HepG2 (cell line): ENCODE results near the gene ATPAF1. TPM values are rescaled to one million over a fixed set of nuclear protein-coding genes. Genes with fewer than 3 reads are reported as not detected.

Experiments
- ATAC-seq: fragments of 200-7000 bp; cut with Tn5 transposase; 3 replicates; pipeline ENCODE4 v1.9.1; 2020; ENCODE audit warnings: mild to moderate bottlenecking, moderate library complexity
- BruUV-seq: library from RNA; stranded (reverse); fragments of 400-500 nt; replicated peaks from 2 replicates; lab custom pipeline; 2021; lab: Mats Ljungman, UMichigan
- CTCF ChIA-PET: fragments of 300-600 bp; formaldehyde crosslinking; extraction: SDS; loops from one replicate; lab custom pipeline; 2021; ENCODE audit warnings: low total read pairs, inconsistent platforms, low intra/inter-chr PET ratio; lab: Yijun Ruan, JAX
- POLR2A ChIA-PET: fragments of 350-600 bp; sonication (Branson Sonifier 250); formaldehyde crosslinking; loops from one replicate; lab custom pipeline; 2020; ENCODE audit warnings: antibody characterized with exemption, inconsistent platforms; lab: Yijun Ruan, JAX
- DNase-seq: peaks from one replicate; pipeline ENCODE4 v3.0.0-alpha.2; 2015; ENCODE audit warnings: low spot score
- FAIRE-seq: peaks from 3 replicates; lab custom pipeline; 2011; peaks lifted over from hg19 to GRCh38; lab: Jason Lieb, UNC
- H2AFZ ChIP-seq: one replicate; pipeline ENCODE4 v1.6.1; 2011; ENCODE audit warnings: low read length, inconsistent platforms
- H3K27ac ChIP-seq: fragments of 300-600 bp; 3 replicates; pipeline ENCODE4 v1.8.0; 2011; ENCODE audit warnings: mixed run types, mild to moderate bottlenecking, mixed read lengths, low read length, inconsistent platforms; ENCODE audit not compliant: insufficient read depth; ENCODE audit errors: extremely low read length
- H3K27me3 ChIP-seq, 2 experiments: fragments of 200-600 bp in 1 of 2; 2 replicates in 1 of 2; 3 replicates in 1 of 2; pipeline versions ENCODE4 v1.6.0 to v1.8.0; 2011; ENCODE audit warnings: low read length in 2 of 2, mild to moderate bottlenecking in 2 of 2, moderate library complexity in 2 of 2, inconsistent platforms in 1 of 2; ENCODE audit not compliant: insufficient read depth in 2 of 2, control insufficient read depth in 1 of 2
- H3K36me3 ChIP-seq, 2 experiments: fragments of 200-600 bp in 1 of 2; replicated peaks in 1 of 2; 2 replicates in 1 of 2; 3 replicates in 1 of 2; pipeline versions ENCODE4 v1.5.1 to v1.8.0; 2011; ENCODE audit warnings: low read length in 2 of 2, inconsistent platforms in 1 of 2; ENCODE audit not compliant: insufficient read depth in 2 of 2, control insufficient read depth in 1 of 2
- H3K4me1 ChIP-seq: 2 replicates; pipeline ENCODE4 v1.5.1; 2012; ENCODE audit warnings: low read length, inconsistent platforms; ENCODE audit not compliant: insufficient read depth
- H3K4me2 ChIP-seq: 2 replicates; pipeline ENCODE4 v1.6.0; 2011; ENCODE audit warnings: low read depth, low read length, inconsistent platforms
- H3K4me3 ChIP-seq, 3 experiments: fragments of 200-600 bp in 1 of 3; sonication (generic), shearing (Covaris generic) in 1 of 3; replicated peaks in 1 of 3; 2 replicates each; pipeline ENCODE4 v1.5.1; 2011 to 2016; ENCODE audit warnings: low read length in 3 of 3, inconsistent platforms in 2 of 3, low read depth in 2 of 3, mild to moderate bottlenecking in 2 of 3, control low read depth in 1 of 3, mixed read lengths in 1 of 3; ENCODE audit not compliant: insufficient read depth in 1 of 3
- H3K79me2 ChIP-seq: one replicate; pipeline ENCODE4 v1.6.1; 2011; ENCODE audit warnings: low read length, inconsistent platforms; ENCODE audit not compliant: insufficient read depth
- H3K9ac ChIP-seq: 2 replicates; pipeline ENCODE4 v1.6.0; 2011; ENCODE audit warnings: mild to moderate bottlenecking, low read depth, low read length, inconsistent platforms; ENCODE audit not compliant: insufficient read depth
- H3K9me3 ChIP-seq: 2 replicates; pipeline ENCODE4 v1.5.1; 2012; ENCODE audit warnings: mild to moderate bottlenecking, low read length
- H4K20me1 ChIP-seq: 2 replicates; pipeline ENCODE4 v1.6.0; 2011; ENCODE audit warnings: inconsistent platforms, mild to moderate bottlenecking, low read length, moderate library complexity; ENCODE audit not compliant: insufficient read depth
- ERF ChIP-seq: IDR thresholded peaks from 2 replicates; pipeline ENCODE4 v1.6.1; 2018; ENCODE audit warnings: missing biosample characterization, missing genetic modification reagents
- IKZF1 ChIP-seq: fragments of 450-650 bp; IDR thresholded peaks from 2 replicates; pipeline ENCODE4 v1.7.1; 2016
- JARID2 ChIP-seq: sonication (generic); formaldehyde crosslinking; IDR thresholded peaks from 2 replicates; pipeline ENCODE4 v1.8.1; 2023; ENCODE audit warnings: missing genetic modification reagents, inconsistent platforms; ENCODE audit not compliant: insufficient replicate concordance
- MLLT10 ChIP-seq: sonication (generic); formaldehyde crosslinking; IDR thresholded peaks from 2 replicates; pipeline ENCODE4 v1.4.0; 2020; ENCODE audit warnings: missing genetic modification reagents
- PTBP1 ChIP-seq: fragments of 200-400 bp; formaldehyde crosslinking; IDR thresholded peaks from 2 replicates; pipeline ENCODE4 v1.6.1; 2018; ENCODE audit warnings: low read length, low read depth; ENCODE audit not compliant: poor library complexity, severe bottlenecking
- YEATS2 ChIP-seq: sonication (generic); formaldehyde crosslinking; IDR thresholded peaks from 2 replicates; pipeline ENCODE4 v1.4.0; 2020; ENCODE audit warnings: missing genetic modification reagents, borderline replicate concordance
- ZBTB2 ChIP-seq: sonication (generic); formaldehyde crosslinking; IDR thresholded peaks from 2 replicates; pipeline ENCODE4 v1.8.0; 2022; ENCODE audit warnings: low read depth, missing genetic modification reagents
- ZNF333 ChIP-seq: sonication (generic); formaldehyde crosslinking; IDR thresholded peaks from 2 replicates; pipeline ENCODE4 v1.4.0; 2020; ENCODE audit warnings: mild to moderate bottlenecking, missing genetic modification reagents, borderline replicate concordance
- WGBS: methylation state at CpG from one replicate; pipeline ENCODE4 v1.1.6; 2017; ENCODE audit warnings: low lambda C conversion rate; 5-methylcytosine and 5-hydroxymethylcytosine counted together
- in situ Hi-C: cut with HindIII; loops from 2 replicates; pipeline ENCODE4 v1.10.0; 2017; ENCODE audit warnings: low pct_unique_long_range_greater_than_20kb; ENCODE audit not compliant: extremely low pct_ligation_motif_present
- intact Hi-C: fragments of 100-400 bp; cut with micrococcal nuclease; formaldehyde crosslinking; loops from one replicate; pipeline ENCODE4 v1.10.0; 2022; ENCODE audit not compliant: unreplicated experiment
- polyA plus RNA-seq, 8 experiments: library from polyadenylated mRNA; depleted of rRNA in 3 of 8; stranded (reverse) in 7 of 8; unstranded in 1 of 8; fragments of >200 nt; fragmentation: Illumina TruSeq in 4 of 8; extraction: Trizol in 4 of 8; gene quantifications; 2 replicates each; pipeline versions ENCODE4 v1.2.1 to v1.2.3, GENCODE V29; 2011 to 2016; ENCODE audit warnings: low read depth in 4 of 8, missing spikeins in 1 of 8, mixed read lengths in 1 of 8; ENCODE audit not compliant: insufficient read depth in 1 of 8
- total RNA-seq, 5 experiments: library from RNA; depleted of rRNA; stranded (reverse); fragments of >200 nt; fragmentation: Illumina TruSeq; extraction: Trizol; gene quantifications; 2 replicates each; pipeline ENCODE4 v1.2.3, GENCODE V29; 2016; ENCODE audit warnings: low read depth in 1 of 5
- TF ChIP-seq, protein P1 (sequence below), 2 experiments: sonication (generic) in 1 of 2; formaldehyde crosslinking in 1 of 2; IDR thresholded peaks; 2 replicates each; pipeline versions ENCODE4 v1.4.0 to v1.6.1; 2018 to 2020; ENCODE audit warnings: missing genetic modification reagents in 2 of 2, borderline replicate concordance in 1 of 2, low read depth in 1 of 2, mild to moderate bottlenecking in 1 of 2, missing biosample characterization in 1 of 2
- TF ChIP-seq, protein P2 (sequence below): sonication (generic); formaldehyde crosslinking; IDR thresholded peaks from 2 replicates; pipeline ENCODE4 v1.5.0; 2020; ENCODE audit warnings: missing genetic modification reagents

The ATPAF1 gene
- total and polyA plus RNA-seq, 2 of the 13 experiments (the other 11 are each of a cell fraction or from before 2014, with no cell fraction given) = 66.6 to 76.7 TPM

GRCh38 chr1:46605232-46605631 lies 62.9 kb downstream of the ATPAF1 start:
- peak overlapping the region in 1 of 3 experiments; percentile 91; a peak in 1 of 6 replicates for H3K4me3 ChIP-seq
- BruUV-seq = no TSS peak
- POLR2A ChIA-PET = interaction anchor here (2.2 to 4.3 kb wide), 2 partner anchors 11 to 18 kb away, joined by 9 to 79 read pairs; partner anchors contain the start of gene MOB3C
- H3K27me3 ChIP-seq = no peaks in the 10 kb centered on the region
- H4K20me1 ChIP-seq = no peaks in the 10 kb centered on the region
- intact Hi-C loops (no loop called here), in situ Hi-C loops (no loop called here)
- H3K27ac ChIP-seq = no peak overlapping the region
- FAIRE-seq (no peak), DNase-seq (no peak), ATAC-seq (no peak)
- H3K36me3 ChIP-seq = peaks cover 0 to 4% of the 10 kb centered on the region in 2 experiments; a peak in 1 of 5 replicates
- WGBS = 100% methylated on average over 1 of the region's 2 CpGs
- peaks cover 7% of the 10 kb centered on the region for H3K79me2 ChIP-seq
- 0 out of 2 replicates have a peak overlapping the region, but pooled peaks have one; percentile 48 for H3K9ac ChIP-seq
- no peak overlapping the region for H2AFZ ChIP-seq
- no peak for TF ChIP-seq ERF (CRISPR knock-in tag)
- TF ChIP-seq, protein P1, sequence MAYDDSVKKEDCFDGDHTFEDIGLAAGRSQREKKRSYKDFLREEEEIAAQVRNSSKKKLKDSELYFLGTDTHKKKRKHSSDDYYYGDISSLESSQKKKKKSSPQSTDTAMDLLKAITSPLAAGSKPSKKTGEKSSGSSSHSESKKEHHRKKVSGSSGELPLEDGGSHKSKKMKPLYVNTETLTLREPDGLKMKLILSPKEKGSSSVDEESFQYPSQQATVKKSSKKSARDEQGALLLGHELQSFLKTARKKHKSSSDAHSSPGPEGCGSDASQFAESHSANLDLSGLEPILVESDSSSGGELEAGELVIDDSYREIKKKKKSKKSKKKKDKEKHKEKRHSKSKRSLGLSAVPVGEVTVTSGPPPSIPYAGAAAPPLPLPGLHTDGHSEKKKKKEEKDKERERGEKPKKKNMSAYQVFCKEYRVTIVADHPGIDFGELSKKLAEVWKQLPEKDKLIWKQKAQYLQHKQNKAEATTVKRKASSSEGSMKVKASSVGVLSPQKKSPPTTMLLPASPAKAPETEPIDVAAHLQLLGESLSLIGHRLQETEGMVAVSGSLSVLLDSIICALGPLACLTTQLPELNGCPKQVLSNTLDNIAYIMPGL (CRISPR knock-in tag; IDR thresholded peaks at IDR 0.05; ENCODE audit: borderline replicate concordance in 1 of 2, low read depth in 1 of 2) = no peak
- TF ChIP-seq, protein P2, sequence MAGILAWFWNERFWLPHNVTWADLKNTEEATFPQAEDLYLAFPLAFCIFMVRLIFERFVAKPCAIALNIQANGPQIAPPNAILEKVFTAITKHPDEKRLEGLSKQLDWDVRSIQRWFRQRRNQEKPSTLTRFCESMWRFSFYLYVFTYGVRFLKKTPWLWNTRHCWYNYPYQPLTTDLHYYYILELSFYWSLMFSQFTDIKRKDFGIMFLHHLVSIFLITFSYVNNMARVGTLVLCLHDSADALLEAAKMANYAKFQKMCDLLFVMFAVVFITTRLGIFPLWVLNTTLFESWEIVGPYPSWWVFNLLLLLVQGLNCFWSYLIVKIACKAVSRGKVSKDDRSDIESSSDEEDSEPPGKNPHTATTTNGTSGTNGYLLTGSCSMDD (CRISPR knock-in tag) = no peak
- no peak for TF ChIP-seq JARID2 (CRISPR knock-in tag)
- no peak for TF ChIP-seq MLLT10 (CRISPR knock-in tag)
- TF ChIP-seq YEATS2 (CRISPR knock-in tag) = no peak
- no peak for TF ChIP-seq IKZF1
- no peak for TF ChIP-seq ZNF333 (CRISPR knock-in tag)
- no peak for TF ChIP-seq PTBP1
- TF ChIP-seq ZBTB2 (CRISPR knock-in tag) = no peak
- H3K4me2 ChIP-seq = peak overlapping the region; percentile 81
- no peaks in the 10 kb centered on the region for H3K9me3 ChIP-seq
- peaks cover 40% of the 10 kb centered on the region for H3K4me1 ChIP-seq
- CTCF ChIA-PET = no interaction called here
